ENCODE results near the gene PRXL2C.
"Not testable (repeated sequence)": the region's sequence is repeated elsewhere in the genome, so short reads cannot be mapped to it uniquely, and the experiment has no call there.

Gene PRXL2C

DNA sequence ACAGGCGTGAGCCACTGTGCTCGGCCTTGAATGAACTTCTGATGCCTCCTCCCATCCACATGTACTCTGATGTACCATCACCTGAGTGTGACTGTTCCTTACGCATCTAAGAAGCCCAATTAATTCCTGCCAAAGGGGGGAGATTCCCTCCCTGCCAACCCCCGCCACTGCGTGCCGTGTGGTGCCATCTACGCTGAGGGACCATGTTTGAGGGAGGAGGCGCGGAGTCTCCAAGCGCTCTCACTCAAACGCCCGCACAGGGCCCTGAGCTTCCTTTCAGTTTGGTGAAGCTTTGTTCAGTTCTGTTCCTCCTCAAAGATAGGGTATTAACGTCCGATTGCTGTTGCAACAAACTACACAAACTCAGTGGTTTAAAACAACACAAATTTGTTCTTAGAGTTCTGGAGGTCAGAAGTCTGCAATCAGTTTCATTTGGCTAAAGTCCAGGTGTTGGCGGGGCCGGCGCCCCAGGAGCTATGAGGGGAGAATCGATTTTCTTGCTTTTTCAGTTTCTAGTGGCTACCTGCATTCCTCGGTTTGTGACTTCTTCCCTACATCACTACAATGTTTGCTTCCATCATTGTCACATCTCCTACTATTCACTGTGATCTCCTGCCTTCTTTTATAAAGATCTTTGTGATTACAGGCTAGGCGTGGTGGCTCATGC is 13.9 kb upstream of the PRXL2C start:
- Histone ChIP-seq H3K27ac (ENCODE audit: low read length) (no peak overlapping the region), H3K27me3 (ENCODE audit: low read depth, low read length) (no peaks in the 10 kb centered on the region), H3K36me3 (replicated peaks; ENCODE audit: low read depth, low read length) (no peaks in the 10 kb centered on the region), H3K9ac (ENCODE audit: low read length) (no peak overlapping the region), H3K9me3 (ENCODE audit: insufficient read depth, low read length) (no peaks in the 10 kb centered on the region), H3K4me1 (ENCODE audit: low read length) (peaks cover 8% of the 10 kb centered on the region), H3K4me3 (ENCODE audit: low read length) (no peak overlapping the region), H4K20me1 (ENCODE audit: insufficient read depth, low read length) (no peaks in the 10 kb centered on the region), H3K4me2 (ENCODE audit: low read length) (no peak overlapping the region), H2AFZ (ENCODE audit: low read depth, low read length) (no peak overlapping the region), H3K79me2 (ENCODE audit: low read length) (no peaks in the 10 kb centered on the region)
- TF ChIP-seq, protein P1, sequence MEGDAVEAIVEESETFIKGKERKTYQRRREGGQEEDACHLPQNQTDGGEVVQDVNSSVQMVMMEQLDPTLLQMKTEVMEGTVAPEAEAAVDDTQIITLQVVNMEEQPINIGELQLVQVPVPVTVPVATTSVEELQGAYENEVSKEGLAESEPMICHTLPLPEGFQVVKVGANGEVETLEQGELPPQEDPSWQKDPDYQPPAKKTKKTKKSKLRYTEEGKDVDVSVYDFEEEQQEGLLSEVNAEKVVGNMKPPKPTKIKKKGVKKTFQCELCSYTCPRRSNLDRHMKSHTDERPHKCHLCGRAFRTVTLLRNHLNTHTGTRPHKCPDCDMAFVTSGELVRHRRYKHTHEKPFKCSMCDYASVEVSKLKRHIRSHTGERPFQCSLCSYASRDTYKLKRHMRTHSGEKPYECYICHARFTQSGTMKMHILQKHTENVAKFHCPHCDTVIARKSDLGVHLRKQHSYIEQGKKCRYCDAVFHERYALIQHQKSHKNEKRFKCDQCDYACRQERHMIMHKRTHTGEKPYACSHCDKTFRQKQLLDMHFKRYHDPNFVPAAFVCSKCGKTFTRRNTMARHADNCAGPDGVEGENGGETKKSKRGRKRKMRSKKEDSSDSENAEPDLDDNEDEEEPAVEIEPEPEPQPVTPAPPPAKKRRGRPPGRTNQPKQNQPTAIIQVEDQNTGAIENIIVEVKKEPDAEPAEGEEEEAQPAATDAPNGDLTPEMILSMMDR (IDR thresholded peaks at IDR 0.05; ENCODE audit: low read depth, low read length), result no peak
- no peak for TF ChIP-seq EZH2phosphoT487 (IDR thresholded peaks at IDR 0.05; ENCODE audit: low read depth)

DNA sequence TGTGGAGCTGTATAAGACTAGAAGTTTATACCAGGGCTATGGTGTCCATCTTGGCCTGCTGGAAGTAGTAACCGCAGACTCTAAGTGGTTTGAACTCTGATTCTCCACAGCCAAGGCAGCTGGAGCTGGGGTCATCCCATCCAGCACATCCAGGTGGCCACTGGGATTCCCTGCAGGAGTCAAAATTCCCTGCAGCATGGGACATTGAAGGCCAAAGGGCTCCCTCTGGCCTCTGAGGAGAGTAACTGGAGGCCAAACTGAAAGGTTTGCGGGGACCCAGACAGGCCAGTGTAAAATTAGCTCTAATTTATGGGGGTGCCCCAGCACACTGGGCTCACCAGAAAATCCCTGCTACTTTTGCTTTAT is 12.2 kb upstream of the PRXL2C start:
- H2AFZ ChIP-seq (ENCODE audit: low read depth, low read length), result no peak overlapping the region
- peaks cover 13% of the 10 kb centered on the region for H3K4me1 ChIP-seq (ENCODE audit: low read length)
- no peaks in the 10 kb centered on the region for H3K9me3 ChIP-seq (ENCODE audit: insufficient read depth, low read length)
- H3K36me3 ChIP-seq (replicated peaks; ENCODE audit: low read depth, low read length), result no peaks in the 10 kb centered on the region
- H3K27ac ChIP-seq (ENCODE audit: low read length), result no peak overlapping the region
- no peaks in the 10 kb centered on the region for H3K79me2 ChIP-seq (ENCODE audit: low read length)
- no peaks in the 10 kb centered on the region for H3K27me3 ChIP-seq (ENCODE audit: low read depth, low read length)
- no peaks in the 10 kb centered on the region for H4K20me1 ChIP-seq (ENCODE audit: insufficient read depth, low read length)
- no peak overlapping the region for H3K4me3 ChIP-seq (ENCODE audit: low read length)
- no peak overlapping the region for H3K9ac ChIP-seq (ENCODE audit: low read length)
- TF ChIP-seq EZH2phosphoT487 (IDR thresholded peaks at IDR 0.05; ENCODE audit: low read depth), result no peak
- TF ChIP-seq, protein P1 (IDR thresholded peaks at IDR 0.05; ENCODE audit: low read depth, low read length), result no peak; the same call in 1 of the 2 replicates
- no peak overlapping the region for H3K4me2 ChIP-seq (ENCODE audit: low read length)

DNA sequence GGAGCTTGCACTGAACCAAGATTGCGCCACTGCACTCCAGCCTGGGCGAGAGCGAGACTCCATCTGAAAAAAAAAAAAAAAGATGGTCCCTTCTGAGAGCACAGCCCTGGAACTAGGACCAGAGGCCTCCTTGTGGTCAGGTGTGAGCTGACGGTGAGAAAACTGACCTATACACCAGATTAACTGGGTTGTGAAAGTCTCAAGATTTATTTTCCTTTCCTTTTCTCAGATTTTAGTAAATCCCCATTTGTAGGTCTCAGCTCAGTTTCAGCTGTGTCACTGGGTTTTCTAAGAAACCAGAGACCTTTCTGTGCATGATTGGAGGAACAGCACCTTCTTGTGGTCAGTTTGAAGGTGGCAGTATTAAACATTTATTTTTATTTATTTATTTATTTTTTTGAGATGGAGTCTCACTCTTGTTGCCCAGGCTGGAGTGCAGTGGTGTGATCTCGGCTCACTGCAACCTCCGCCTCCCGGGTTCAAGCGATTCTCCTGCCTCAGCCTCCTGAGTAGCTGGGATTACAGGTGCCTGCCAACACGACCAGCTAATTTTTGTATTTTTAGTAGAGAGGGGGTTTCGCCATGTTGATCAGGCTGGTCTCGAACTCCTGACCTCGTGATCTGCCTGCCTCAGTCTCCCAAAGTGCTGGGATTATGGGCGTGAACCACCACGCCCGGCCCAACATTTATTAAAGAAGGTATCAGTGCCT is 11.7 kb upstream of the PRXL2C start:
- H2AFZ ChIP-seq (ENCODE audit: low read depth, low read length), result 0 out of 2 replicates have a peak overlapping the region, but pooled peaks have one; percentile 77

GRCh38 chr9:96665789-96666188 is 10.7 kb upstream of the PRXL2C start:
- Histone ChIP-seq H3K36me3 (replicated peaks; ENCODE audit: low read depth, low read length) (no peaks in the 10 kb centered on the region), H3K9ac (ENCODE audit: low read length) (no peak overlapping the region), H3K79me2 (ENCODE audit: low read length) (no peaks in the 10 kb centered on the region), H4K20me1 (ENCODE audit: insufficient read depth, low read length) (no peaks in the 10 kb centered on the region), H3K4me2 (ENCODE audit: low read length) (no peak overlapping the region), H3K4me3 (ENCODE audit: low read length) (no peak overlapping the region), H2AFZ (ENCODE audit: low read depth, low read length) (no peak overlapping the region), H3K27me3 (ENCODE audit: low read depth, low read length) (no peaks in the 10 kb centered on the region), H3K27ac (ENCODE audit: low read length) (no peak overlapping the region), H3K9me3 (ENCODE audit: insufficient read depth, low read length) (no peaks in the 10 kb centered on the region), H3K4me1 (ENCODE audit: low read length) (peaks cover 15% of the 10 kb centered on the region)
- TF ChIP-seq EZH2phosphoT487 (IDR thresholded peaks at IDR 0.05; ENCODE audit: low read depth), result no peak
- TF ChIP-seq, protein P1 (IDR thresholded peaks at IDR 0.05; ENCODE audit: low read depth, low read length), result no peak

More for the DNA sequence above, 11.7 kb upstream of the PRXL2C start:
- H3K9ac ChIP-seq (ENCODE audit: low read length); H3K79me2 ChIP-seq (ENCODE audit: low read length); H3K27ac ChIP-seq (ENCODE audit: low read length); H3K27me3 ChIP-seq (ENCODE audit: low read depth, low read length); H4K20me1 ChIP-seq (ENCODE audit: insufficient read depth, low read length); H3K9me3 ChIP-seq (ENCODE audit: insufficient read depth, low read length); H3K4me3 ChIP-seq (ENCODE audit: low read length); H3K36me3 ChIP-seq (replicated peaks; ENCODE audit: low read depth, low read length): not testable (repeated sequence)
- peaks cover 13% of the 10 kb centered on the region for H3K4me1 ChIP-seq (ENCODE audit: low read length)
- TF ChIP-seq, protein P1 (IDR thresholded peaks at IDR 0.05; ENCODE audit: low read depth, low read length), result peak; percentile 55
- H3K4me2 ChIP-seq (ENCODE audit: low read length), result peak overlapping the region; percentile 63
